Tongue (tissue), 2 donors: ENCODE measurements around the gene PARD3B. TPM values are rescaled to one million over a fixed set of nuclear protein-coding genes. Genes with fewer than 3 reads are reported as not detected.

ENCODE experiments used
- DNase-seq: peaks from one replicate; pipeline ENCODE4 v3.0.0-alpha.2; 2015
- total RNA-seq: library from RNA; depleted of rRNA; stranded (reverse); fragments of >200 nt; gene quantifications from one replicate; pipeline ENCODE4 v1.2.3, GENCODE V29; 2014

The PARD3B gene
- total RNA-seq, 1 donor from 2014 or later: 21.5 TPM

DNA sequence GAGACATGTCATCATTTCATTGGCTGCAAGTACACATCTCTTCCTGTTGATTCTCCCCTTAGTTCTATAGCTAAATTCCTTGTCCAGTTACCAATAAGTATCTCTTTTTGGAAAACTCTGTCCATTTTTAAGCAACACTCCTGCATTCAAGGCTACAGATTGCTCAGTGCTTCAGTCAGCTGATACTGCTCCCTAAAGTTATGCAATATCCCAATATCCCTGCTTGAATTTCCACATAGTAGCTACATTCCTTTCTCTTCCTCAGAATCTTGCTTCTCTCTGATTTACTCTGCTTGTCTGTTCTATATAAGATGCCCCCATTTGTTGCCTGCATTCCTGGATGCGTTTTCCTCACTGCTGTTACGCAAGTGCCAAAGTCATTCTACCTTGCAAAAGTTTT lies 109.8 kb downstream of the PARD3B start:
- DNase-seq: no peak

DNA sequence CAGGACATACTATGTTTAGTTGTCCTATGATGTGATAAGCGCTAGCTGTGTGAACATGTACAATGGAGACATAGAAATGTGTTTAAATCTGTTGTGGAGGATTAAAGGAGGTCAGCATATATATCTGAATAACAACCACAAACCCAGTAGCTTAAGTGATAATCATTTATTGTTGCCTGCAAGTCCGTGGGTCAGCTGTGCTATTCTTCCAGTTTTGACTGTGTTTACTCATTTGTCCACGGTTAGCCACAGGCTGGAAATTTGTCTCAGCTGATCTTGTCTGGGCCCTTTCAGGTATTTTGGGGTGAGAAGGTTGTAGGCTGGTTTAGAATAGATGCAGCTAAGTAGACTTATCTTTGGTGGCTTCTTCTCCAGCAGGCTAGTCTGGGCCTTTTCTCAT lies 110.4 kb downstream of the PARD3B start:
- DNase-seq: no peak

DNA sequence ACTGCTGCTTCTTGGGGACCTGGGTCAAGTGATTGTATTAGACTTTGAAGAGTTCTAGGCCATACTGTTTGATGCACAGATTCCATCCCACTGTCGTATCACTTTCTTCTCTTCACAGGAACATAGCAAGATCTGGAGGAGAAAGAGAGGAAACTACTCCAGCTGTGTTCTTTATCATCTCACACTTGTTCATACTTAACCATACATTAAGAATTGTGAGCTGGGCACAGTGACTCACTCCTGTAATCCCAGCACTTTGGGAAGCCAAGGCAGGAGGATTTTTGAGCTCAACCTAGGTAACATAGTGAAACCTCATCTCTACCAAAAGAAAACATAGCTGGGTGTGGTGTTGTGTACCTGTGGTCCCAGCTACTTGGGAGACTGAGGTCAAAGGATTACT lies 111.7 kb downstream of the PARD3B start:
- no peak for DNase-seq

DNA sequence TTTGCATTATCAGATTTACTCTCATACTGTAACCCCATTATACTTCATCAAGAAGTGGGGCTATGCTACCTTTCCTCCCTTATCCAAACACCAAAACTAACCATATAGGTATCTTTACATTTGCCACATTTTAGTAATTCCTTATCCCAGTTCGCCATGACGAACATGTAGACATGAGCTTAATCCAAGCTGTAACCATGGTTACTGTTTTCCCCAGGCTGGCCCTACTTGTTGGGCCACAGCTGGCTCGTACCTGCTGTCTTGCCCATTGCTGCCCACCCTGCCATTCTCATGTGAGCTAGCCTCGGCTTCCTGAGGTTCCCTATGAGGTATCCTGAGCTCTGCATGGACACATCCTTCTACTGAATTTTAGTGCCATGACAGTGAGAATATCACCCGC lies 117.7 kb downstream of the PARD3B start:
- DNase-seq: no peak

DNA sequence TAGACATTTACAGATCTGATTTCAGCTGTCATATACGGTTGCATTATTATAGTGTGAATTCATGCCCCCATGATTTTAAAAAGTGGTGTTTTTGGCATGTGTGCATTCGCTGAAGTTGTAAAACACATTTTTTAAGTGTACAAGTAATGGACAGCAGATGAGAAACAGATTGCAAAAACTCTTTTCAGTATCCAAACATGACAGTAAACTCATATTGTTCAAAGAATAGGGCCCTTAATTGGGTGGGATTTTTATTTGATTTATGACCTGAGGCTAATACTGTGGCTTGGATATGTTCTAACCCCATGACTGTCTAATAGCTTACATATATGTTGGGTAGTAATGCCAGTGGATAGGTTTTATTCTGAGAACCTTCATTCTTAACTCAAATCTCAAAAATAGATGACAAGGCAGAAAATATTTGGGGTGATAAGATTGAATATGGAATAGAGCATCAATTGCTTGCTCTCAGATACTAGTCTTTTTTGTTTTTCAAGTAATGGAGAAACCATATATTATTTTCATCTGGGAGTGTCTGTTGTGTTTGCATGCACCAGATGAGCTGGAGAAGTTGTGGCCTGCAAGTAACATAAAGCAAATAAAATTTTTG lies 118.6 kb downstream of the PARD3B start:
- DNase-seq: no peak

DNA sequence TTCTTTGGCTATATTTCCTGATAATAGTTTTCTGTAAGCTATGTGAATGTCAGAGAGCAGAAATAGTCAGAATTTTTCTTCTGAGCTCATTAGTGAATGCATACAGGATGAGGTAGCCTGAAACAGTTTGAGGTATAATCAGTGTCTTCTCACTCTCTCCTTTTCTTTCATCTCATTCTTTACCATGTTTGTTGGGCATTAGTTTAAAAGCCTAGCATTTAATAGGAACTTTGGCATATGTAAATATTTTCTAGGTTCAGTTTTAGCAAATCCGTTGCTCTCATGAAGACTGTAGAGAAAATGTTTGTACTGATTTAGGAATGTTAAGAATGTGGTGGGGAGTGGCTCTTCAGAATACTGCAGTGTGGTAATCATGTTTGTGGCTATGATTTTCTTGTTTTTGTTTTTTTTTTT lies 119.4 kb downstream of the PARD3B start:
- peak; percentile 18 for DNase-seq

DNA sequence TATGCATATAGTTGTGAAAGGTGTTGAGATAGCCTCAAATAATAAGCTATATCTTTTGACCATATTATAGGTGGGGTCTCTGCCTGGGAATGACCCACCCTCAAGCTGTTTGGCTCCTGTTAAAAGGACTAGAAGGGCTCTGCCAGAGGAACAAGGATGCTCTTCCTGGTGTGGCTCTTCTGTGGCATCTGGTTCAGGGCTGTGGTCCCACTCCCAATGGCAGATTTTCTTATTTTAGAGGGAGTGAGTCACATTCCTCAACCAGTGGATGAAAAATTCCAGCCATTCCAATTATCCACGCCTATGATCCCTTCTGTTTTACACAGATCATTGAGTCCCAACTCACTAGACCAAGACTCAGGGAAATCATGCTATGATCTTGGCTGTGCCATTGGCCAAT lies 119.9 kb downstream of the PARD3B start:
- peak; percentile 11 for DNase-seq

DNA sequence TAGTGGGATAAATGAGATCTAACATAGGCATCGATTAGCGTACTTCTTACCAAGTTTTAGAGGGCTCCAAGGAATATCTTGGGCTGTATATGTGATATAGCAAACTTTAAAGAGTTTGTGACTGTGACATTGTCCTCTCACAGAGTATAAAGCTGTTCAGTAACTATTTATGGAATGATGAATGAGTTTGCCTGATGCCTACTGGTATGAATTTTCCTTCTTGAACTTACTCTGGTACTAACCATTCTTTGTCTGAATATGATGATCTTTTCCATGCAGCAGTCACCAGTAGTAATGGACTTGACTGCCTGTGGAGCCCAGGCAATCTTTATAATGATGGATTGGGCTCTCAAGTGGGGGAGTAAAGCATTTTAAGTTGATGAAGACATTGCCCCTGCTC lies 120.5 kb downstream of the PARD3B start:
- DNase-seq: no peak

DNA sequence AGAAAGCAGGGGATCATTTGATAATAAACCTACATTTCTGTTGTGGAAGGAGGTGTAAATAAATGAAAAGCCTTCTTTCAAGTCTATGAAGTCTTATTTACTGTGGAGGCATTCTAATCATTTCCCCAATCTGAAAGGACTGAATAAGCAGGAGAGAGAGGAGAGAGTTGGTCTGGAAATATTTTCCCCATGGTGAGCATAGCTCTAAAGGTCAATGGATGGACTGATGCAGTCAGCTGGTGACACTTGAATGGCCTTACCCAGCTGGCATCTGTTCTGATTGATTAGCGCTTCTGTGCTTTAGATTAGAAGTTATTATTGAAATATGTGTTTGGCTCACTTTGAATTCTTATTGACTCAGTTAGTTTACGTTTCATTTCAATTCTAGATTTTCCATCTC lies 122.7 kb downstream of the PARD3B start:
- DNase-seq: no peak

DNA sequence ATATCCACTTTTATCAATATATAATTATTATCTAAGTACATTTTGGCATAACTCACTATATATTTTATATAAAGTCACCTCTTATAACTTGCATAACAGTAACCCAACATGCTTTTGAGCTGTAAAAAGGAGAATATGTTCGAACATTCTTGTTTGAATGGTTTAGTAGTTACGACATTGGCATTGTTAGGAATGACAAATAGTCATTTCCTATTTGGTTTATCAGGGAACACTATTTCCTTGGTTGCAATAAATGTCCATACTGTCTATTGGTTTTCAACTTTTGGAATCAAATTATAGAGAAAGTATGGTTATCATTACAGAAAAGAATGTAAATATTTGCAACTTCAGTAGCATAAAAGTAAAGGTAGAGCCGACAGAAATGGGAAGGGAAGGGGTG lies 124.1 kb downstream of the PARD3B start:
- DNase-seq: no peak

DNA sequence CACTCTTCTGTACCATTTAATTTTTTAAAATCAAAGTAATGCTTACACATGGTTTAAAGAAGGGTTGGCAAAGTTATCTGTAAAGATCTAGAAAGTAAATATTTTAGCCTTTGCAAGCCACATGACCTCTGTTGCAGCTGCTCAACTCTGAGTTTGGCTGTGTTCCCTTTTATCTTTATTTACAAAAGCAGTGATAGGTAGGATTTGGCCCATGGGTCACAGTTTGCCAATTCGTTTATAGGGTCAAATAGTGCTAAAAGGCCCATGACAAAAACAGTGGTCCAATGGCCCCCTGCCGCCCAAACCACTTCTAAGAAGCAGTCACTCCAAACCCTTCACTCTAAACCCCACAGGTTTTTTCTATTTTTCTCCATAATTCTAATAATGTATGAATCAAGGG lies 124.8 kb downstream of the PARD3B start:
- no peak for DNase-seq

DNA sequence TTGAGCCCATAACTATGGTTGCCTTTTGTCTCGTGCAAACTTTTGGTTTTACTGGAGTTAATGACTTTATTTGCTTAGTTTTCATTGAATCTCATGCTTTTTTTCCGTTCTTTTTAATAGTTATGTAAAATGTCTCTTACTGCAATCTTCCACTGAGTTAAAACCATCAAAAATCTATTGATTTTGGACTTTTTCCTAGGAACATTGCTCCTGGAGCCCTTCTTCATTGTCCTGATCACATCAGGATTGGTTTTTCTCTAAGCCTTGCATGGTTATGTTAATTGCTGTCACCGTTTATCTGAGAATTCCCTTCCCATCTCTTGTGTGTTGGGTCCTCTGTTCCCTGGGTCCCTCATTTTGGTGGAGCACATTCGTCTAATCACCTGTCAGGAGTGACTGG lies 125.5 kb downstream of the PARD3B start:
- no peak for DNase-seq

DNA sequence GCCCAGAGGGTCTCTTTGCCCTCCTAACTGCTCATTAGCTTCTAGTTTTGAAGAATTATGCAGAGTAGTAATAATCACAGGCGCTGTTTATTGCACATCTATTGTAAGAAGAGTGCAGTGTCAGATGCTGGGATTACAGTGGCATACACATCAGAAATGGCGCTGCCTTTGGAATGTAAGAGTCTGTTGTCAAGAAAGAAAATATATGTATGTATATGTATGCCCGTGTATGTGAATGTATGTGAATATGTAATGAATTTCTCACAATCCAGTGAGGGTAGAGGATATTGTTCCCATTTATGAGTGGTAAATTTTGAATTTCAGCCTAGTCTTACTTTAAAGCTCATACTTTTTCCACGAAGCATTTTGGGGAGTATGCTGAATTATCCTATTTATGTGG lies 127.5 kb downstream of the PARD3B start:
- DNase-seq: no peak

DNA sequence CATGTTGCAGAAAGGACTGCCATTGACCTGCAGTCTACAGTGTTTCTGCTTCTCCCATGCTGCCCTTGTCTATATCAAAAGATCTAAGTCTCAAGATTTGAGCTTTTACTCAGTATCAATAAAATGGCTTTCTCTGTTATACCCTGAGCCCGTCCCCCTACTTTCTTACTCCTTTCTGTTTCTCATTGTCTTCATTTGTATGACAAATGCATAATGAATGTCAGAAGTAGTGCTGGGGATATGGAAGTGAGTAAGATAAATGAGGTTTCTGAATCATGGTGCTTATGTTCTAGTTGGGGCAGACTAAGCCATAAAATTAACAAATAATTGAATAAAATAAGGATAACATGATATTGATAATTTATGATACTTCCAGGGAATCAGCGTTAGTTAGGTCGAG lies 128.6 kb downstream of the PARD3B start:
- DNase-seq: no peak

DNA sequence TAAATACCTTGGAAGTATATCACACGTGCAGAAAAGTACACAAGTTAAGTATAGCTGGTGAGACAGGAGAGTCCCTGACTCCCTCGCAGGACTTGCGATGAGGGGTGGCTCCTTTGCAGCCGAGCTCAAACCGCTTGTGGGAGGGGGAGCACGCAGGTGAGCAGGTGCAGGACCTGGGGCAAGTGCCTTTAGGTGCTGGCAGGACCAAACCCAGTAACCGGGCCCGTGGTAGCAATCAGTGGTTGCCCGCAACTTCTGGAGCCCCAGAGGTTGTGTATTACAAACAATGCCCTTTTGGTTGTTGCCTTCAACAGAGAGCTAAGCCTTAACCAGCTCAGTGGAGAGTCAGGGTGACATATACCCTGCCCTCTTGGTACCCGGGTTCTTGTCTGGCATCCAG lies 132.8 kb downstream of the PARD3B start:
- DNase-seq: no peak

DNA sequence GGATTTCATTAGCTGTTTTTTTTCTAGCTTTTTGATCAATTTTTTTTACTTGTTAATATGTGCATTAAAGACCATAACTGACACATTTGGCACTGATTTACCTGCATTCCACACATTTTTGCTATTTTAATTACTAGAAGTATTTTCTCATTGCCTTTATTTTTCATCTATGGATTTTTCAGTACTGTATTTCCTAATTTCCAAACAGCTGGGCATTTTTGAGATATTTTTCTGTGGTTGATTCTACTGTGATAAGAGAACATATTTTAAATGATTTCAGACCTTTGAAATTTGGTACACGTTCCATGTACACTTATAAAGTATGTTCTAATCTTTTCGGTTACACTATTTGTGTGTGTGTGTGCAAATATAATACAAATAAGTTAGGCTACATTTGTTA lies 135.3 kb downstream of the PARD3B start:
- DNase-seq: no peak

DNA sequence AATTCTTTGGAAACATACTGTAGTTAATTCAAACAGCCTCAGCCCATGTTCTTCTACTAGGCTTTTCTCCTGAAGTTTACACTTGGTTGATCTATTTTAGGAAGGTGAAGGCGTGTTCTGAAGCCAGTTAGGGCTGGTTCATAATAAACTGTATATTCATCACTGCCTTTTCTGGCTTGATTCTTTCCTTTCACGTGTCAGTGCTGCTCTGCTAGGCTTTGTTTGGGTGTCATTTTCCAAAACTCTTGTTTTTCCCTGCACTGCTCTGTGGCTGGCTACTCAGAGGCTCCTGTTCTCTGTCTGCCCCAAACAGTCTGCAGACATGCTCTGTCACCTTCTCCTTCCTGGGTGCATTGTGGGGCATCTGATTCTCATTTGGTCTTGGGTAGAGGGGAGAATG lies 136.1 kb downstream of the PARD3B start:
- DNase-seq: peak; percentile 63

DNA sequence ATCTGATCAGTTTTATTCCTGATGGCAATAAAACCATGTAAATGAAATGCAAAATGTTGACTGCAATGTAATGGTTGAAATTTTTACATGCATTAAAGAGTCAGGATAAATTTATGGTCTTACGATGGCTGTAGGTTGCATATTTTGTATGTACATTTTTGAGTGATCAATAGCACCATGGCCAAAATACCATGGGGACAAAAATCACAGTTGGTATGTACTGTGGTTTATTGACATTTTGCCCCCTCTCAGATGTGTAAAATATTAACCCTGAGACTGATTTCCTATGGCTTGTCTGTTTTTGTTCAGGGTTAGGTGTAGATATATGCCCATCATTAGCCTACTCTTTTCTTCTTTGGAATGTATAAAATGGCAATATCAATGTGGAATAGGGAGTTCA lies 138.1 kb downstream of the PARD3B start:
- DNase-seq: no peak

DNA sequence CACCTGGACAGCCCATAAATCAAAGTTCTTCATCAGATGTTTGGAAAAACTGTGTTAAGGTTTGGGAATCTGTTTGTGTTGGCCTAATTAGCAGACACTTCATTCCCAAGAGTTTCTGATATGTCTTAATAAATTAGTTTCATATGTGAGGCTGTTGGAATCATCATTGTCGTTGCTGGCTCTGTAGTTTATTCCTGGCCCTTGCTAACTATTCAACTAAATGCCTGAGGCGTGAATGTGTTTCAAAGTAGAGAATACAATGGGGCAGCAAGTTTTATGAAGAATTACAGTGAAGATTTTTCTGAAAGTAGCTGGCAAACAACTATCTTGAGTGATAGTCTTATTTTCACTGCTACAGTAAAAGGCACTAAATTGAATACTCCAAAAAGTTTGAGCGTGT lies 141.1 kb downstream of the PARD3B start:
- peak; percentile 15 for DNase-seq

DNA sequence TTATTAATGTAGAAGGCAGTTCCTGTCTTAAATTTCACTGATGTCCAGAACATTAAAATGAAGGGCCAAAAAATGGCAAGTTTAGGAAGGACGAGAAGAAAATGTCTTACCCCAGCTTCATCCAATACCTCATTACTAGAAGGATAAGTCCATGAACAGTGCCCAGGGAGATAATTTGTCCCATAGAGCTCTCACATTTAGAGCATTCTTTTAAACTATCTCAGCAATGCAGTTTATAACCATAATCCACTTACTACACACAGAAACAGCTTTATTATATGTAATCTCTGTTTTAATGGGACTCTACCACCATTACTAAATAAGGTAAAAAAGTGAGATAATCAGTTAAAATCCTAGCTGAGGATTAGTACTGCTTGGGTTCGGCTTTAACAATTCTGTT lies 142.5 kb downstream of the PARD3B start:
- DNase-seq: no peak

DNA sequence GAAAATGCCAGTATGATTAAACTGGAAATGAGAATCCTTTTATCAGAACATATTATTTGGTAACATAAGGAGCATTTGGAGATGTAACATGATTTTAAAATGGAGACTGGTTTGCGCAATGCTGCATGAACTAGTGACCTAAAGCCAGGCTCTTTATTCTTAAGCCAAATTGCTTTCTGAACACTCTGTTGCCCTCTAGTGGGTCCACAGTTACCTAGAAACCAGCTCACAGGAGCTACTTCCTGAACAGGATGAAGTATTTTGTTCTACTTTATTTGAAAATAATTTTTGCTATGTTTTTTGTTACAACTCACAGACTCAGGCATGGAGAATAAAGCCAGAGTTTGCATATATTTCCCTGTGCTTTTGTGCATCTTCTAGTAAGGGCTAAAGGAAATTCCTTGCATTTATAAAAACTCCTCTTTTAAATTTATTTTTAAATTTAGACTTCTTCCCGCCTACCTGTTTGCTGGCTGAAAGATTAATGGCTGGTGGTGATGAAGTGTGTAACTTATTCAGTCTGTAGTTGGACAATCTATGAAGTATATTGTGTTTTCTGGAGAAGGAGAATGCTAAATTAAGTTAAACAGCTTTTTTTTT lies 146.7 kb downstream of the PARD3B start:
- peak; percentile 82 for DNase-seq

DNA sequence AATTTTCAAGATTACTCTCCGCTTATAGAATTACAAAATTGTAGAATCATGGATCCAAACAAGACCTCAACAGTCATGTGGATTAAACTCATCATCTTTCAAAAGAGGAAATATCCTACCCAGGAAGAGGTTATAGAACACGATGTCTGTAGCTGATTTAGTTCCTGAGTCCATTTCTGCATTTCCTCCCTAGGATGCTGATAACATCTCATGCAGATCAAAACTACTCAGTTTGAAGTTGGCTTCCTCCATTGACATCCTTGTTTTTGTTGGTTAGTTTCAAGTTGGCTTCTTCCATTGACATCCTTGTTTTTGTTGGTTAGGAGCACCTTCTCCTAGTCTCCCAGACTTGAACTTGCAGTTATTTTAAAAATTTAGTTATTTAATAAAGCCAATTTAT lies 147.5 kb downstream of the PARD3B start:
- no peak for DNase-seq

DNA sequence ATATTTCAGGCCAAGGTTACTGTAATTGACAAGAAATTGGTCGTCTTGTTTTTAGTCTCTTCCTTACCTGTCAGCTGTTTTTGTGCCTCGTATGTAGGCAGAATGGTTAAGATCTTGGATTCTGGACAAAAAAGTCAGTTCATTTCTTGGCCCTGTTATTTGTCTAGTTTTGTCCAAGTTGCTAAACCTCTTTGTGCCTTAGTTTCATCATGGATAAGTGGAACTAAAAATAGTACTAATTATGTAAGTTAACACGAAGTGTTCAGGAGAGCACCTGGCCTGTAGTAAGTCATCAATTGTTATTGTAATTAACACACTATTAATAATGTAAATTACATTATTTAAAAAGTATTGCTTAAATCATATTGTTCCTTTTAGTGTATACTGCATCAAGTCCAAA lies 148.0 kb downstream of the PARD3B start:
- DNase-seq: no peak

DNA sequence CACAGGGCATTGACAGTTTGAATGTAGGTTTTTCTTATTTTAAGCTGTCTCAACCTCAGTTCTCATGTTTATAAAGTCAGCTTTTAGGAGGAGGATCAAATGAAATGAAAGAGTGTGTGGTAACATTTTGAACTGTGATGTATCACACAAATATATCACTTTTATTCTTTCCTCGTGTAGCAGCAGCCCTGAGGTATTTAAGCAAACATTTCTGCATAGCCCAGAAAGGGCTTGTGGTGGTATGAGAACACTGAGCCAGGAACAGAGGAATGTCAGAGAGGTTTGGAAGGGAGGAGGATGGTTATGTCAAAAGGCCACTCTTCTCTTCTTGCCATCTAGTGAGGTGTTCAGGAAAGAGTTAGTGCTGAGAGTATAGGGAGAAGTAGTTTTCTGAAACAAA lies 150.2 kb downstream of the PARD3B start:
- DNase-seq: no peak

DNA sequence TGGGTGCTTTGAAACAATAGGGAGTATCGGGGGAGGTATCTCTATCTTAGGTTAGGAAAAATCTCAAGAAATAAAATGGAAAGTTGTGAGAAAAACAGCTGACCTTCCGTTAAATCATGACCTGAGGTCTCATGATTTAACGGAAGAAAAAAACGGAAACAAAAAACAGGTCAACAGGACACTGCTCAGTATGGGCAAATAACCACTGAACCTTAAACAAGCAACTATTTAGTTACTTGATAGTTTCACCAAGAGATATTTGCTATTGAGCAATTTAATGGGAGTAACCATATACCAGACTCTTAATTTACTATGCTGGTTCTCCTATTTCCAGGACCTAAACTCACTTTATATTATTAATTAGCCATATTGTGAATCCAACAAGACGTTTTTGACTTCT lies 150.8 kb downstream of the PARD3B start:
- no peak for DNase-seq
